Stimulated activated CD4-positive, alpha-beta T cell treated with anti-CD3 and anti-CD28 coated beads, Interleukin-2, amount 100 ng/mL, for 24 hours (primary cell): Measurements from ENCODE around the gene PTRH2.
A peak's percentile ranks its signal among the peaks of the same experiment; 100 is the strongest.
"Not testable (repeated sequence)": the region's sequence is repeated elsewhere in the genome, so short reads cannot be mapped to it uniquely, and the experiment has no call there.

Experiments
- DNase-seq, 2 donors: peaks; one replicate each; pipeline ENCODE4 v3.0.0-alpha.2; 2020

The PTRH2 gene

DNA sequence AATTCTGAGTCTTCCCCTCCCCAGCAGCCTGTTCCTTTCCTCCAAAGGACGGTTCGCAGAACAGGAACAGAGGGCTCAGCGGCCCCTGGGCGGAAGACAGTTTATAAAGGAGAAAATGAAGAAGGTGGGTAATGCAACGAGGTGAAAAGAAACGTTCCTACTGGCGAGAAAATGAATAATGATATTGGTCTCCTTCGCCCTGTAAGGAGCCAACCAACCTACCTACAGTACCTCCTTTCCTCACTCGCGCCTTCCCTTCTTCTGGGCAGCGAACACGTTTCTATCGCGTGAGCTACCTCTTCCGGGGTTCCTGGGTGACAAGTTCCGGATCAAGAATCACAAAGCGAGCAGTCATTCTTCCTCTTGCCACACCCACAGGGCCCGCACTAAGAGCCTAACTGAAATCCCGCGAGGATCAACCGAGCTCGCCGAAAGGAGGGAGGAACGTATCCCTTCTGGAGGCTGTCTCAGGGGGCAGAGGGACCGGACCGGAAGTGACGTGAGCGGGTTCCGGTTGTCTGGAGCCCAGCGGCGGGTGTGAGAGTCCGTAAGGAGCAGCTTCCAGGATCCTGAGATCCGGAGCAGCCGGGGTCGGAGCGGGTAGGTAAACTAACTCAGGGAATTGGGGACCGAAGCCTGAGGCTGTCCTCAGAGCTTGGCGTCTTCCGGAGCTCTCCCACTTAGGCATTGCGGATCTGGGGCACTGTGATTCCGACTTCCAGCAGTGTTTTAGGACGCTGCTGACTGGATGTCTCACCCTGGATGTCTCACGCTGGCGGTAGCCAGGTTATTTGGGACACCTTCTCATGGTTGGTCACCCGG lies at the start of gene PTRH2, which contains the start of gene VMP1:
Gene PTRH2, minus strand, starts transcription at position 282 of the 822 bp plus-strand sequence. CDS start 9,452 bp downstream, outside the sequence.
Gene VMP1, plus strand, starts transcription at position 506 of the 822 bp plus-strand sequence. CDS start 23,793 bp downstream, outside the sequence.
- peak; percentile 93 for DNase-seq

- no peak for DNase-seq
Measured at GRCh38 chr17:59756236-59756818, 49.1 kb upstream of the PTRH2 start.

- DNase-seq: not testable (repeated sequence)
Measured at GRCh38 chr17:59755069-59755468, 47.8 kb upstream of the PTRH2 start.

- peak in 1 of 2 donors; percentile 38 for DNase-seq
Measured at GRCh38 chr17:59754552-59754951, 47.3 kb upstream of the PTRH2 start.

DNA sequence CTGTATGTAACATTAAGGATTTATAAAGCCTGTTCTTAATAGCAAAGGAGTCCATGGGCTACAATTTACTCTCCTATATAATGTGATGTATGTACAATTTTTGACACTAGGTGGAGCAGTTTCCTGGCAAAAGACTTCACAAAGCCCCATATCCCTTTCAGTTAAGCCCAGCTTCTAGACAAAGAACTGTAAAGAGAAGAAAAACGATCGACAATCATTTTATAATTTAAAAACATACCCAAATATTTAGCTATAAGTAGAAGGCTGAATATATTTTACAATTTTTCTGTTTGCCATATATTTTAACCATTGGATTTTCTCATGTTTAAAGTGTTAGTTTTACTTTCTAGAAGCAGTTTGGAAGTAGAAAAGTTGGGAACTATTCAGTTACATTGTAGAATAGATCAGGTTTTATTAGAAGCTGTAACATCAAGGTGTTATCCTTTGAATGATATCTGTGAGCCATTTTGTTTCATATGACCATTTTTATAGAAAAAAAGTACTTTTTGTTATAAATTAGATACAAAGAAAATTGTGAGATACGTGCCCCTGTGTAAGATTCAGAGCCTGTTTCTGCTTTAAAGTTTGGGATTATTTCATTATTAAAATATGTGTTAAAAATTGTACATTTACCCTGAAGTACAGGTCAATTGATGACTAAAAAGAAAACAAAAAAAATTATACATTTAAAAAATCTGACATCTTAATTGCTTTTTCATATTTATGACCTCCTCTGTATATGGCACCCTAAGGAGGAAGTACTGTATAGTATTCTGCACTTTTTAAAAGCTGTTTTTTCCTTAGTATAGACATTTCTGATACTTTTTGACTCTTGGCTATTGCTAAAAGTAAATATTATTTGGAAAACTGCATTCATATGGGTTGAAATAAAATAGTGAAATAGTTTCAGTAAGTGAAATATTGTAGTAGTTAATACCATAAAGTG lies 46.6 kb upstream of the PTRH2 start:
- no peak for DNase-seq

DNA sequence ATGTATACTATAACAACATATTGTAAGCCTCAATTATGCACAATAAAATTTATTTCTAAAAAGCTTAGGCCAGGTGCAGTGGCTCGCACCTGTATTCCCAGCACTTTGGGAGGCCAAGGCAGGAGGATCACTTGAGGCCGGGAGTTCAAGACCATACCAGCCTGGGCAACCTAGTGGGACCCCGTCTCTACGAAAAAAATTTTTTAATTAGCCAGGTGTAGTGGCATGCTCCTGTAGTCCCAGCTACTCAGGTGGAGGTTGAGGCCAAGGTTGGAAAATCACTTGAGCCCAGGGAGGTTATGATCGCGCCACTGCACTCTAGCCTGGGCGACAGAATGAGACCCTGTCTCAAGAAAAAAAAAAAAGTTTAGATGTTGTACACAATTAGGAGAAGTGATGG lies 45.7 kb upstream of the PTRH2 start:
- no peak for DNase-seq

DNA sequence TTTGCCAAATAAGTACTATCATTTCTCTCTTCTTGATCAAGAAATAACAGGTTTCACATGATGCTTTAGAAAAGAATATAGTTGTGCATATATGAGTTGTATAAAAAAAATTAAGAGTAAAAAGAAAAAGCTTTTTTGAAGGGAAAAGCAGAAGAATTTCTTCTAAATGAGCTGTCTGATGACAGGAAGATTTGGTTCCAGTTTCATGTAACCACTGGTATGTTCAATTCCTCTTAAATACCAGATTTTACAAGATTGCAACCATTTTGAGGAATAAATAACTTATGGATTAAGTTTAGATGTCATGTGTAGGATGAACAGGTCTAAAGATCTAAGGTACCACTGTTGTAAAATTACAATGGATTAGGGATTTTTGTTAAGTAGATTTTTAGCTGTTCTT lies 45.2 kb upstream of the PTRH2 start:
- no peak for DNase-seq

GRCh38 chr17:59751955-59752413 lies 44.8 kb upstream of the PTRH2 start:
- peak in 1 of 2 donors; percentile 29 for DNase-seq

DNA sequence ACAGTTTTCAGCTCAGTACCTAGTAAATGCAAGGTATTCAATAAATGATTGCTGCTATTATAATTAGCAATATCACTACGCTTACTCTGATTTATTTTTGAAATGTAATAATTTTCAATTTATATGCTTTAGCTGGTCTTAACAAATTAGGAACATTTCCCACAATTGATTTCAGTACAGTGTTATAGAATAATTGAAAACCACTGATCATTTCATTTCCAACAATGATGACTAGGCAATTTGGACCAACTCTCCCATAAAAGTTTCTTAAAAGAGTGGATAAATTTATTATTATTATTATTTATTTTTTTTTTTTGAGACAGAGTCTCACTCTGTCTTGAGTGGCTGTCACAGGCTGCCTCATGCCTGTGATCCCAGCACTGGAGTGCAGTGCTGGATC lies 41.4 kb upstream of the PTRH2 start:
- DNase-seq: no peak

DNA sequence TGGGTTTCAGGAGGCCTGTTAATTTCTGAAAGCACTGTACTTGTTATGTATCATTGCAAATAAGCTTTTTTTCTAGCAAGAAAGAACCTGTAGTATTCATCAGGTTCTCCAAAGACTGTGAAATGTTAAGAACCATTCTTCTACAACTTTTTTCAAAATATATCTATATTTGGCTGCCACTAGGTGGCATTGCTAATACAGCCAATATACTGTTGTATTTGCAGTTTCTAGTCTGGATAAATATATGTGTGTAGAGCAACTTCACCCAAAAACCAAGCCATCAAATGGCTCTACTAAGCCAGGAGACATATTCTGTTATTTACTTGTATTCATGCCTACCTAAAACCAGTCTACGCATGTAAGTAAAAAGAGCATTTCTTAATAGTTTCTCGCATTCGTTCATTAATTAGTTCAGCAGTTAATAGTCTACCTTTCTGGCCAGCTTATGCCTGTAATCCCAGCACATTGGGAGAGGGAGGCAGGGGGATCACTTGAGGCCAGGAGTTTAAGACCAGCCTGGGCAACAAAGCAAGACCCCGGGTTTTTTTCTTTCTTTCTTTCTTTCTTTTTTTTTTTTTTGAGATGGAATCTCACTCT lies 39.7 kb upstream of the PTRH2 start:
- no peak for DNase-seq

DNA sequence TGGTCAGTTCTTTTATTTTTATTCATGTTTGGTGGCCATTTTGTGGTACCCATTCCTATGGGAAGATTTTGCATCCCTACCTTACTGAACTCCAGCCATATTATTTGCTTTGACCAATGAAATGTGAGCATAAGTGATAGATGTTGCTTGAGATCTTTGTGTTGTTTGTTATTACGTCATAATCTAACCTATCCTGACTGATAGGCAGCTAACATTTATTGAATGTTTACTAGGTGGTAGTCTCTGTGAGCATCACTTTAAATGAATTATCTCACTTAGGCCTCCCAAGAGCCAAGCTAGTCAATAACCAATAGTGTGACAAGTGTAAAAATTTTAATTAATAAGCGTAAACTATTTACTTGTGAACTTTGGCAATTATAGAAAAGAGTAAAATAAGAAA lies 37.8 kb upstream of the PTRH2 start:
- no peak for DNase-seq

GRCh38 chr17:59743842-59744241 lies 36.6 kb upstream of the PTRH2 start:
- DNase-seq: no peak

GRCh38 chr17:59737324-59737723 lies 30.1 kb upstream of the PTRH2 start:
- no peak for DNase-seq

- DNase-seq: no peak
Measured at GRCh38 chr17:59734226-59734625, 27.0 kb upstream of the PTRH2 start.

GRCh38 chr17:59733697-59734096 lies 26.5 kb upstream of the PTRH2 start:
- no peak for DNase-seq

- DNase-seq: no peak
Measured at GRCh38 chr17:59730268-59730834, 23.1 kb upstream of the PTRH2 start.

GRCh38 chr17:59727817-59728533 lies 20.7 kb upstream of the PTRH2 start:
- no peak for DNase-seq

GRCh38 chr17:59725691-59726090 lies 18.5 kb upstream of the PTRH2 start:
- DNase-seq: no peak

DNA sequence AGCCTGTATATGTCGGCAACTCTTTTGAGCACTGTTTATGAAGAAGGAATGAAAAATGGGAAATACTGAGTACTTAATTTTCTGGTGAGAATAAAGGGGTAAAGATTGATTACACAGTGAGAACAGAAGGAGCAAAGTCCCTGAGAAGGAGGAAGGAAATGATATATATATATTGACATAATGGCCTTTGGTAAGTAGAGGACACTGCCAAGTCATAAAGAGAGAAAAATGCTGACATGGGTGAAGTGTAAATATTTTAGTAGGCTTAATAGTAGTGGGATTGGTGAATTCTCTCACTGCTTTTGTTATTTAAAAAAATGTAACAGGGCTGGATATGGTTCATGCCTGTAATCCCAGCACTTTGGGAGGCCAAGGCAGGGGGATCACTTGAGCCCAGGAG lies 16.4 kb upstream of the PTRH2 start:
- no peak for DNase-seq

GRCh38 chr17:59723041-59723440 lies 15.8 kb upstream of the PTRH2 start:
- DNase-seq: no peak

DNA sequence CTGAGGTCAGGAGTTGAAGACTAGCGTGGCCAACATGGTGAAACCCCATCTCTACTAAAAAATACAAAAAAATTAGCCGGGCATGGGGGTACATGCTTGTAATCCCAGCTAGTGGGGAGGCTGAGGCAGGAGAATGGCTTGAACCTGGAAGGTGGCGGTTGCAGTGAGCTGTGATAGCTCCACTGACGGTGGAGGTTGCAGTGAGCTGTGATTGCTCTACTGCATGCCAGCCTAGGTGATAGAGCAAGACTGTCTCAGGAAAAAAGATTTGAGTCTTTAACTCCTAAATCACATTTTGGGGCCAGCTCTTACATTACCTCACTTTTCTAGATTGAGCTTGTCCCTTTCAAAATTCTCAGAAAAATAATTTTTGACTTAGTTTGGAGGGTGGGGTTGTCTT lies 15.4 kb upstream of the PTRH2 start:
- no peak for DNase-seq

- DNase-seq: no peak
Measured at GRCh38 chr17:59719526-59719925, 12.3 kb upstream of the PTRH2 start.
